Sigmoid colon (tissue), 3 donors: ENCODE data around the gene S100A10.

Source experiments
- POLR2A ChIP-seq, 2 donors: fragments of 450-650 bp; IDR thresholded peaks; one replicate each; pipeline ENCODE4 v1.6.1; 2016; ENCODE audit warnings: antibody characterized with exemption in 2 of 2, mild to moderate bottlenecking in 2 of 2, moderate library complexity in 2 of 2
- TF ChIP-seq, protein P1 (sequence below), 4 experiments: fragments of 450-650 bp in 3 of 4; fragments of 200-600 bp in 1 of 4; IDR thresholded peaks; one replicate each; pipeline ENCODE4 v1.5.1; 2016 to 2019; ENCODE audit warnings: antibody characterized with exemption in 4 of 4, mild to moderate bottlenecking in 3 of 4, moderate library complexity in 2 of 4

GRCh38 chr1:151958959-151959358 lies 34.7 kb downstream of the S100A10 start:
- TF ChIP-seq, protein P1, sequence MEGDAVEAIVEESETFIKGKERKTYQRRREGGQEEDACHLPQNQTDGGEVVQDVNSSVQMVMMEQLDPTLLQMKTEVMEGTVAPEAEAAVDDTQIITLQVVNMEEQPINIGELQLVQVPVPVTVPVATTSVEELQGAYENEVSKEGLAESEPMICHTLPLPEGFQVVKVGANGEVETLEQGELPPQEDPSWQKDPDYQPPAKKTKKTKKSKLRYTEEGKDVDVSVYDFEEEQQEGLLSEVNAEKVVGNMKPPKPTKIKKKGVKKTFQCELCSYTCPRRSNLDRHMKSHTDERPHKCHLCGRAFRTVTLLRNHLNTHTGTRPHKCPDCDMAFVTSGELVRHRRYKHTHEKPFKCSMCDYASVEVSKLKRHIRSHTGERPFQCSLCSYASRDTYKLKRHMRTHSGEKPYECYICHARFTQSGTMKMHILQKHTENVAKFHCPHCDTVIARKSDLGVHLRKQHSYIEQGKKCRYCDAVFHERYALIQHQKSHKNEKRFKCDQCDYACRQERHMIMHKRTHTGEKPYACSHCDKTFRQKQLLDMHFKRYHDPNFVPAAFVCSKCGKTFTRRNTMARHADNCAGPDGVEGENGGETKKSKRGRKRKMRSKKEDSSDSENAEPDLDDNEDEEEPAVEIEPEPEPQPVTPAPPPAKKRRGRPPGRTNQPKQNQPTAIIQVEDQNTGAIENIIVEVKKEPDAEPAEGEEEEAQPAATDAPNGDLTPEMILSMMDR (IDR thresholded peaks at IDR 0.05), result no peak
- no peak for TF ChIP-seq POLR2A (IDR thresholded peaks at IDR 0.05)
